Sigmoid colon (tissue), 4 donors: ENCODE data around the gene ARCN1.

Source experiments
- CTCF ChIP-seq, 4 experiments: fragments of 450-650 bp in 3 of 4; fragments of 200-600 bp in 1 of 4; IDR thresholded peaks; one replicate each; pipeline ENCODE4 v1.5.1; 2016 to 2019; ENCODE audit warnings: antibody characterized with exemption in 4 of 4, mild to moderate bottlenecking in 3 of 4, moderate library complexity in 2 of 4
- EP300 ChIP-seq, 4 donors: sonication (generic); formaldehyde crosslinking; IDR thresholded peaks; one replicate each; pipeline ENCODE4 v1.6.1; 2017; ENCODE audit warnings: antibody characterized with exemption in 4 of 4
- POLR2A ChIP-seq, 2 donors: fragments of 450-650 bp; IDR thresholded peaks; one replicate each; pipeline ENCODE4 v1.6.1; 2016; ENCODE audit warnings: antibody characterized with exemption in 2 of 2, mild to moderate bottlenecking in 2 of 2, moderate library complexity in 2 of 2

GRCh38 chr11:118544010-118544646, 28.1 kb upstream of the ARCN1 start:
- TF ChIP-seq CTCF (IDR thresholded peaks at IDR 0.05) (no peak), EP300 (IDR thresholded peaks at IDR 0.05) (no peak), POLR2A (IDR thresholded peaks at IDR 0.05) (no peak)
